ENCODE data around the gene TMEM17.
A peak's percentile ranks its signal among the peaks of the same experiment; 100 is the strongest.

The TMEM17 gene

GRCh38 chr2:62472312-62472711, 33.7 kb downstream of the TMEM17 start:
- DNase-seq (ENCODE audit: low spot score): no peak

- no peak for DNase-seq (ENCODE audit: low spot score)
Observed at GRCh38 chr2:62471816-62472215, 34.2 kb downstream of the TMEM17 start.

- no peak for DNase-seq (ENCODE audit: low spot score)
Observed at GRCh38 chr2:62471404-62471803, 34.6 kb downstream of the TMEM17 start.

- no peak for DNase-seq (ENCODE audit: low spot score)
Observed at GRCh38 chr2:62469548-62469947, 36.4 kb downstream of the TMEM17 start.

- DNase-seq (ENCODE audit: low spot score): no peak
Observed at GRCh38 chr2:62469114-62469513, 36.9 kb downstream of the TMEM17 start.

GRCh38 chr2:62467475-62468321, 38.3 kb downstream of the TMEM17 start:
- no peak for DNase-seq (ENCODE audit: low spot score)

- no peak for DNase-seq (ENCODE audit: low spot score)
Observed at GRCh38 chr2:62467100-62467474, 38.9 kb downstream of the TMEM17 start.

- no peak for DNase-seq (ENCODE audit: low spot score)
Observed at GRCh38 chr2:62466503-62466854, 39.5 kb downstream of the TMEM17 start.

- DNase-seq (ENCODE audit: low spot score): no peak
Observed at GRCh38 chr2:62465741-62466502, 40.1 kb downstream of the TMEM17 start.

GRCh38 chr2:62465039-62465740, 40.8 kb downstream of the TMEM17 start:
- DNase-seq (ENCODE audit: low spot score): no peak

GRCh38 chr2:62464221-62465007, 41.6 kb downstream of the TMEM17 start:
- DNase-seq (ENCODE audit: low spot score): no peak

- DNase-seq (ENCODE audit: low spot score): no peak
Observed at GRCh38 chr2:62462211-62462610, 43.8 kb downstream of the TMEM17 start.

GRCh38 chr2:62461707-62462106, 44.3 kb downstream of the TMEM17 start:
- no peak for DNase-seq (ENCODE audit: low spot score)

- DNase-seq (ENCODE audit: low spot score): no peak
Observed at GRCh38 chr2:62461017-62461553, 44.9 kb downstream of the TMEM17 start.

GRCh38 chr2:62460175-62460574, 45.8 kb downstream of the TMEM17 start:
- no peak for DNase-seq (ENCODE audit: low spot score)

GRCh38 chr2:62459672-62460071, 46.3 kb downstream of the TMEM17 start:
- no peak for DNase-seq (ENCODE audit: low spot score)

GRCh38 chr2:62459106-62459505, 46.9 kb downstream of the TMEM17 start:
- DNase-seq (ENCODE audit: low spot score): no peak

- no peak for DNase-seq (ENCODE audit: low spot score)
Observed at GRCh38 chr2:62458671-62459081, 47.3 kb downstream of the TMEM17 start.

- no peak for DNase-seq (ENCODE audit: low spot score)
Observed at GRCh38 chr2:62458206-62458641, 47.8 kb downstream of the TMEM17 start.

GRCh38 chr2:62457556-62457955, 48.4 kb downstream of the TMEM17 start:
- no peak for DNase-seq (ENCODE audit: low spot score)

GRCh38 chr2:62456721-62457539, 49.1 kb downstream of the TMEM17 start:
- DNase-seq (ENCODE audit: low spot score): peak; percentile 55
